ENCODE data around the gene SLC2A3. TPM values are rescaled to one million over a fixed set of nuclear protein-coding genes. Genes with fewer than 3 reads are reported as not detected.
A peak's percentile ranks its signal among the peaks of the same experiment; 100 is the strongest.
"Not testable (repeated sequence)": the region's sequence is repeated elsewhere in the genome, so short reads cannot be mapped to it uniquely, and the experiment has no call there.

The SLC2A3 gene
- total RNA-seq (10 to 100 TPM in 8 of 9 donors, 1 to 10 TPM in 1; 8.8 to 52.4 (median 28.4) TPM), polyA plus RNA-seq (10 to 100 TPM in 1 of 3 donors, 1 to 10 TPM in 2; 7.2 to 19.5 (median 8.2) TPM)
- long read RNA-seq, donor 1, partial matches to known transcripts, result 0 of 6 reads
- long read RNA-seq, donor 1, other reads (novel, unspliced or antisense), result 0 of 6 reads
- long read RNA-seq, donor 2, partial matches to known transcripts, result 5 of 8 reads
- long read RNA-seq, donor 2, other reads (novel, unspliced or antisense), result 0 of 8 reads
- long read RNA-seq, donor 3, transcript SLC2A3-201 (10 exons, 3,915 nt), result major isoform, 5 of 5 reads
- long read RNA-seq, donor 3, partial matches to known transcripts, result 0 of 5 reads
- long read RNA-seq, donor 3, other reads (novel, unspliced or antisense), result 0 of 5 reads
- long read RNA-seq, donor 4, partial matches to known transcripts, result 2 of 7 reads
- long read RNA-seq, donor 4, other reads (novel, unspliced or antisense), result 3 of 7 reads
- long read RNA-seq, donor 5, transcript SLC2A3-201 (10 exons, 3,915 nt), result major isoform, 9 of 13 reads
- long read RNA-seq, donor 5, partial matches to known transcripts, result 4 of 13 reads
- long read RNA-seq, donor 5, other reads (novel, unspliced or antisense), result 0 of 13 reads
- long read RNA-seq, donor 6, partial matches to known transcripts, result 1 of 6 reads
- long read RNA-seq, donor 6, other reads (novel, unspliced or antisense), result 3 of 6 reads
- long read RNA-seq, donor 7, partial matches to known transcripts, result 0 of 5 reads
- long read RNA-seq, donor 7, other reads (novel, unspliced or antisense), result 0 of 5 reads
- long read RNA-seq, donor 8, transcript SLC2A3-201 (10 exons, 3,915 nt), result major isoform, 7 of 9 reads
- long read RNA-seq, donor 8, partial matches to known transcripts, result 0 of 9 reads
- long read RNA-seq, donor 8, other reads (novel, unspliced or antisense), result 0 of 9 reads
- long read RNA-seq, donor 9, partial matches to known transcripts, result 0 of 3 reads
- long read RNA-seq, donor 9, other reads (novel, unspliced or antisense), result 0 of 3 reads
- long read RNA-seq, donor 10, partial matches to known transcripts, result 0 of 2 reads
- long read RNA-seq, donor 10, other reads (novel, unspliced or antisense), result 0 of 2 reads

DNA sequence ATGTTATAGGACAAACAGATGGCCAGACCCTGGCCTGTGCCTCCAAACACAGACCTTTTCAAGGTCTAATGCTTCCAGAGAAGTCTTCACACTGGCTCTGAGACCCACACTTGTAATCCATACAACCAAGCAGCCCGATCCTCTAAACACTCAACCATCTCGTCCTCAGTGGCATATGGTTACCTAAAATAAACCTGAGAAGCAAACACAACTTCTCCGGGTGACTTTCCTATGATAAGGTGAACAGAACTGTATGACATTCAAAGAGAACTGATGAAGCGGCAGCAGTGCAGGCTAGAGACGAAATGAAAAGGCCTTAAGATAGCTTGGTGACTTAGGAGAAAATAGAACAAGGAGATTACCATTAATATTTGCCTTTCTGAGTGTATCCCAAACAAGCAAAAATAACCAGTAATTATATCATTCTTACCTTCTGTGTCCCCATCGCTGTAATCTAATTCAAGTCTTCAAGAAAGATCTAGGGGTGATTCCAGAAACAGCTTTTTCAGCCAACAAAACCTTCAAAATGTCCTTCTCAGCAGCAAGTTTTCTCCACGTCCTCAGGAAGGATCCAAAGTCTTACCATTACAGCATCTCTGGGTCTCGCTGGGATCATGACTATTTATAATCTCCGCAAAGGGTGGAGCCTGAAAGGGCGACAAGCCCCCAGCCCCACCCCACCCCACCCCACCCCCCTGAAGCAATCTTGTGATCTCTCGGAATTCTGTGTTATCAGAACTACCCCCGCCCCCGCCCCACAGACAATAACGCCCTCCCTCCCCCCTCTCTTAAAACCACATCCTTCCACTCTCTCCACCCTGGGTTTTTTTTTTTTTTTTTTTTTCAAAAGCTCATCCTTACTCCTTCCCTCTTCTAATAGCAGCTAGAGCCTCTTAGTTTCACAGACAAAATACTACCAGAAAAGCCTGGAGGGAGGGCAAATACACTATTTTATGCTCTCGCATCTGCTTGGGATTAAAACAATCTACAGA lies at the start of gene SLC2A3:
SLC2A3 (minus strand) TSS at position 598 of the 992 bp plus-strand sequence; CDS start at position 445, 153 bp downstream.
- DNase-seq, result peak in 6 of 7 donors; percentile 25 to 81 (median 49)
- H3K27me3 ChIP-seq, result no peaks in the 10 kb centered on the region
- no peaks in the 10 kb centered on the region for H3K9me3 ChIP-seq (replicated peaks in 1 of 3)
- WGBS, 4 donors, result 10 to 19% (median 13%) methylated on average over 12 to 15 of the region's 15 CpGs
- peaks cover 0 to 20% of the 10 kb centered on the region in 2 donors for H3K36me3 ChIP-seq (replicated peaks in 1 of 2)
- peak; percentile 67 to 94 for TF ChIP-seq POLR2A (IDR thresholded peaks at IDR 0.05)
- TF ChIP-seq, protein P1, sequence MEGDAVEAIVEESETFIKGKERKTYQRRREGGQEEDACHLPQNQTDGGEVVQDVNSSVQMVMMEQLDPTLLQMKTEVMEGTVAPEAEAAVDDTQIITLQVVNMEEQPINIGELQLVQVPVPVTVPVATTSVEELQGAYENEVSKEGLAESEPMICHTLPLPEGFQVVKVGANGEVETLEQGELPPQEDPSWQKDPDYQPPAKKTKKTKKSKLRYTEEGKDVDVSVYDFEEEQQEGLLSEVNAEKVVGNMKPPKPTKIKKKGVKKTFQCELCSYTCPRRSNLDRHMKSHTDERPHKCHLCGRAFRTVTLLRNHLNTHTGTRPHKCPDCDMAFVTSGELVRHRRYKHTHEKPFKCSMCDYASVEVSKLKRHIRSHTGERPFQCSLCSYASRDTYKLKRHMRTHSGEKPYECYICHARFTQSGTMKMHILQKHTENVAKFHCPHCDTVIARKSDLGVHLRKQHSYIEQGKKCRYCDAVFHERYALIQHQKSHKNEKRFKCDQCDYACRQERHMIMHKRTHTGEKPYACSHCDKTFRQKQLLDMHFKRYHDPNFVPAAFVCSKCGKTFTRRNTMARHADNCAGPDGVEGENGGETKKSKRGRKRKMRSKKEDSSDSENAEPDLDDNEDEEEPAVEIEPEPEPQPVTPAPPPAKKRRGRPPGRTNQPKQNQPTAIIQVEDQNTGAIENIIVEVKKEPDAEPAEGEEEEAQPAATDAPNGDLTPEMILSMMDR (IDR thresholded peaks at IDR 0.05), result no peak
- intact Hi-C loops (cut with DNase I), result loop anchor here (10.0 kb wide), 1 partner anchor 59 kb away; no protein-coding TSS in a partner anchor
- H3K4me1 ChIP-seq (replicated peaks in 1 of 2), result no peaks in the 10 kb centered on the region
- H3K4me3 ChIP-seq, result peak within 1 kb of the TSS; percentile 3 to 70 (median 20)
- peak within 1 kb of the TSS in 4 of 5 donors; percentile 7 to 90 (median 62) for H3K27ac ChIP-seq

DNA sequence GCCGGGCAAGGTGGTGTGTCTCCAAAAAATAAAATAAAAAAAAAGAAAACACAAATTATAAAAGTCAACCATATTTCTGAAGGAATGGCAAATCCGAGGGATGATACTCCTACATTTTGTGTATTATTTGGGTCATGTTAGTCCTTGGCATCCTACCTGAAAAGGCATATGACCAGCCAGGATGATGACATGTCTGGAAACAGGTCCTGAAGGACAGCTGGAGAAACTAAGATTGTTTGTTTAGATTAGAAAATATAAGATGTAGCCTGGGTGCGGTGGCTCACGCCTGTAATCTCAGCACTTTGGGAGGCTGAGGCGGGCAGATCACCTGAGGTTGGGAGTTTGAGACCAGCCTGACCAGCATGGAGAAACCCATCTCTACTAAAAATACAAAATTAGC lies 48.9 kb upstream of the SLC2A3 start:
- no peak overlapping the region for H3K27ac ChIP-seq
- no peaks in the 10 kb centered on the region for H3K27me3 ChIP-seq
- no peak overlapping the region for H3K4me3 ChIP-seq
- no peaks in the 10 kb centered on the region for H3K9me3 ChIP-seq (replicated peaks in 1 of 3)
- intact Hi-C loops (cut with DNase I), result no loop called here
- H3K4me1 ChIP-seq (replicated peaks in 1 of 2), result no peaks in the 10 kb centered on the region
- WGBS, 4 donors, result 79 to 90% (median 82%) methylated on average over 5 of the region's 5 CpGs
- no peaks in the 10 kb centered on the region for H3K36me3 ChIP-seq (replicated peaks in 1 of 2)
- no peak for DNase-seq
- no peak for TF ChIP-seq POLR2A (IDR thresholded peaks at IDR 0.05)
- TF ChIP-seq, protein P1 (IDR thresholded peaks at IDR 0.05), result no peak

DNA sequence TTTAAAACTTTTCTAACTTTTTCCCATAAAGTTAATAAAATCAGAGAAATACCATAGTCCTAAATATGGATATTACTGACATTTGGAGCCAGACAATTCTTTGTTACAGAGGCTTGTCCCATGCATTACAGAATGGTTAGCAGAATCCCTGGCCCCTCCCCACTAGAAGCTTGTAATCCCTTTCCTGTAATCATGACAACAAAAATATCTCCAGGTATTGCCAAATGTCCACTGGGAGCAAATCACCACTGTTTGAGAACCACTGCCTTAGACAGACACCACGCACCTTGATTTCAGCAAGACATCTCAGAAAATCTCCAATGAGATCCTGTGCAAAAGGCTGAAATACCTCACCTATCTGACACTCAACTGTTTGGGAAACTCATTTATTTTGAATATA lies 47.5 kb upstream of the SLC2A3 start:
- H3K4me3 ChIP-seq; intact Hi-C loops (cut with DNase I); H3K27ac ChIP-seq; H3K4me1 ChIP-seq (replicated peaks in 1 of 2); H3K36me3 ChIP-seq (replicated peaks in 1 of 2); DNase-seq; H3K9me3 ChIP-seq (replicated peaks in 1 of 3); H3K27me3 ChIP-seq: not testable (repeated sequence)
- WGBS, 4 donors, result 89 to 90% (median 90%) methylated on average over 1 of the region's 1 CpG

DNA sequence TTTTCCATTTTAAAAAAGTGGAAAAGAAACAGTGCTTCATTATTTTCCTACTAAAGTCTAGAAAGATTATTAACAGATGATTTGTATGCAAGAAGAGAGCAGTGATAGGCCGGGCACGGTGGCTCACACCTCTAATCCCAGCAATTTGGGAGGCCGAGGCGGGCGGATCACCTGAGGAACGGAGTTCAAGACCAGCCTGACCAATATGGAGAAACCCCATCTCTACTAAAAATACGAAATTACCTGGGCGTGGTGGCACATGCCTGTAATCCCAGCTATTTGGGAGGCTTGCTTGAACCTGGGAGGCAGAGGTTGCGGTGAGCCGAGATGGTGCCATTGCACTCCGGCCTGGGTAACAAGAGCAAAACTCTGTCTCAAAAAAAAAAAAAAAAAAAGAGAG lies 47.0 kb upstream of the SLC2A3 start:
- DNase-seq; H3K4me1 ChIP-seq (replicated peaks in 1 of 2); H3K9me3 ChIP-seq (replicated peaks in 1 of 3); H3K36me3 ChIP-seq (replicated peaks in 1 of 2); intact Hi-C loops (cut with DNase I); H3K27me3 ChIP-seq; H3K27ac ChIP-seq; H3K4me3 ChIP-seq: not testable (repeated sequence)
- WGBS, 4 donors, result 83 to 94% (median 90%) methylated on average over 10 to 11 of the region's 11 CpGs

DNA sequence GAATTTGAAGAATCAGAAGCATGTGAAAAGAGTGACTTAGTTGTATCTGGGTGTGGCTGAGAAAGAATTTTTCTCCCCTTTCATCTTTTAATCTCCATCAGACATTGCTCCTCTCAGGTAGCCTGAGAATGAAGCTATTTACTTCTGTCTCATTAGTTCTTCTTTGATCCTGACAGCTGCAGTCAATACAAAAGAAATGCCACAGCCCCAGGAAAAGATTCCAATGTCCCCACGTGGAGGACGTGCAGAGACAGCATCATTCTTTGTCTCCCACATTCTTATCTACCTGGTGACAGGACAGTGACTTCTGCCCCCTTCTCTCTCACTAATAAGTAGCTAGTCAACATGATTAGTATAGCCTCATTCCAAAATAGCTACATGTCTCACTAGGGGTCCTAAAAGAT lies 46.3 kb upstream of the SLC2A3 start:
- WGBS, 4 donors, result 42 to 70% (median 52%) methylated on average over 2 of the region's 2 CpGs
- H3K27ac ChIP-seq; intact Hi-C loops (cut with DNase I); H3K4me3 ChIP-seq; H3K36me3 ChIP-seq (replicated peaks in 1 of 2); H3K27me3 ChIP-seq; H3K4me1 ChIP-seq (replicated peaks in 1 of 2); DNase-seq; H3K9me3 ChIP-seq (replicated peaks in 1 of 3): not testable (repeated sequence)
